Activated naive CD4-positive, alpha-beta T cell treated with anti-CD3 and anti-CD28 coated beads for 36 hours (primary cell): ENCODE results near the gene ARNT2. TPM values are rescaled to one million over a fixed set of nuclear protein-coding genes. Genes with fewer than 3 reads are reported as not detected.
A peak's percentile ranks its signal among the peaks of the same experiment; 100 is the strongest.

Source experiments
- CTCF ChIA-PET: fragments of 350-600 bp; sonication (Branson Sonifier 250); formaldehyde crosslinking; loops from one replicate; lab custom pipeline; 2021; ENCODE audit warnings: antibody characterized with exemption; lab: Charles Lee
- DNase-seq: peaks from one replicate; pipeline ENCODE4 v3.0.0-alpha.2; 2020
- H3K27ac Mint-ChIP-seq: one replicate; pipeline ENCODE4 v1.8.0; 2021; ENCODE audit warnings: mild to moderate bottlenecking, mixed read lengths
- H3K27me3 Mint-ChIP-seq: one replicate; pipeline ENCODE4 v1.8.0; 2021; ENCODE audit warnings: low read depth, mixed read lengths
- H3K36me3 Mint-ChIP-seq: one replicate; pipeline ENCODE4 v1.8.0; 2021; ENCODE audit warnings: low read depth, mixed read lengths
- H3K4me1 Mint-ChIP-seq: one replicate; pipeline ENCODE4 v1.8.0; 2021; ENCODE audit warnings: low read depth, mixed read lengths
- H3K4me3 Mint-ChIP-seq: one replicate; pipeline ENCODE4 v1.8.0; 2021; ENCODE audit warnings: mild to moderate bottlenecking, moderate library complexity, mixed read lengths
- H3K9me3 Mint-ChIP-seq: one replicate; pipeline ENCODE4 v1.8.0; 2021; ENCODE audit warnings: mixed read lengths
- intact Hi-C: fragments of 100-400 bp; cut with micrococcal nuclease; formaldehyde crosslinking; loops from one replicate; pipeline ENCODE4 v1.15.1; 2023
- total RNA-seq, 2 experiments: library from RNA; stranded (reverse); gene quantifications; one replicate each; pipeline ENCODE4 v1.2.3, GENCODE V29; 2021

ARNT2 gene
- total RNA-seq, 2 experiments from 2014 or later: 0.14 TPM; not detected in 1

GRCh38 chr15:80475572-80475971, 71.4 kb downstream of the ARNT2 start:
- Mint-ChIP-seq H3K27ac (no peak overlapping the region), H3K27me3 (peaks cover 13% of the 10 kb centered on the region), H3K36me3 (no peaks in the 10 kb centered on the region), H3K4me1 (no peaks in the 10 kb centered on the region), H3K9me3 (no peaks in the 10 kb centered on the region), H3K4me3 (no peak overlapping the region)
- CTCF ChIA-PET: interaction anchor here (0.7 to 3.1 kb wide), 4 partner anchors 64 to 495 kb away, joined by 3 to 10 read pairs (median 4); no protein-coding TSS in a partner anchor
- no peak for DNase-seq
- intact Hi-C loops: no loop called here

DNA sequence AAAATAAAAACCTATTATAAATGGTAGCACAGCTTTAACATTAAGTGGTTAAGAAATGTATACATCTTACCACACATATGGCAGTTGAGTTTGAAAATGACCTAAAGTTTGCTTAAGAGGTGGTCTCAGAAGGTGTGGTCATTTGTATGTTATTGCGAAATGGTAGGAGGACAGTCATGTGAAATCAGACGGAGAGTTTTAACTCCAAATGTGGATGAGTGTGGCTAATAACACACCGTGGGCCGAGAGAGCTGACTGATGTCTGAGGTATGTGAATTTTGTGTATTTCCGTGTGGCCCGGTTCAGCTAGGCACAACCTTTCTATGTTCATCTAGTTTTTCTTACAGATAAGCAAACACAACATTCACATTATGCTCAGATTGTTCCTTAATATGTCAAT, 71.9 kb downstream of the ARNT2 start:
- H3K9me3 Mint-ChIP-seq: no peaks in the 10 kb centered on the region
- intact Hi-C loops: no loop called here
- H3K27ac Mint-ChIP-seq: no peak overlapping the region
- no peaks in the 10 kb centered on the region for H3K4me1 Mint-ChIP-seq
- peaks cover 11% of the 10 kb centered on the region for H3K27me3 Mint-ChIP-seq
- no peak for DNase-seq
- no peaks in the 10 kb centered on the region for H3K36me3 Mint-ChIP-seq
- H3K4me3 Mint-ChIP-seq: no peak overlapping the region
- CTCF ChIA-PET: interaction anchor here (0.7 to 3.1 kb wide), 3 partner anchors 242 to 495 kb away, joined by 3 to 10 read pairs (median 4); no protein-coding TSS in a partner anchor

DNA sequence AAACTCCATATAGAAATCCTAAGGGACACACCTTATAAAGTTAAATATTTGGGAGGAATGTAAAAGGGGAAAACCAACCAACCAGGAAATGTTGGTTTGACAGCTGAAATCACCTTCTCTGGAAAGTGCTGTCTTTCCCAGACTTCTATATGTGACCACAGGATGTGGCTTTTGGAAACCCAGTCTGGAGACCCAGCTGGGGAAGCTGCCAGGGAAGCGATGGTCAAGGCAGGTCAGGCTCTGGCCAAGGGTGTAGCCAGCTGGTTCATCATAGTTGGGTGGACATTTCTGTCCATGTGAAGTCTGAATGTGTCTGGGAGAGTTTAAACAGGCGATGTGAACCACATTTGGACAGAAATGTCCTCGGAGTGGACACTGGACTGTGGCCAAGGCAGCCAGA, 73.9 kb downstream of the ARNT2 start:
- H3K9me3 Mint-ChIP-seq: no peaks in the 10 kb centered on the region
- no peak overlapping the region for H3K4me3 Mint-ChIP-seq
- no peaks in the 10 kb centered on the region for H3K36me3 Mint-ChIP-seq
- intact Hi-C loops: no loop called here
- no peaks in the 10 kb centered on the region for H3K4me1 Mint-ChIP-seq
- H3K27ac Mint-ChIP-seq: no peak overlapping the region
- H3K27me3 Mint-ChIP-seq: peaks cover 6% of the 10 kb centered on the region
- DNase-seq: no peak
- CTCF ChIA-PET: no interaction called here

- no peak overlapping the region for H3K4me3 Mint-ChIP-seq
- no peaks in the 10 kb centered on the region for H3K4me1 Mint-ChIP-seq
- H3K27ac Mint-ChIP-seq: no peak overlapping the region
- H3K9me3 Mint-ChIP-seq: no peaks in the 10 kb centered on the region
- intact Hi-C loops: no loop called here
- H3K36me3 Mint-ChIP-seq: no peaks in the 10 kb centered on the region
- CTCF ChIA-PET: no interaction called here
- DNase-seq: no peak
- peaks cover 1% of the 10 kb centered on the region for H3K27me3 Mint-ChIP-seq
Observed at GRCh38 chr15:80479191-80479590, 75.0 kb downstream of the ARNT2 start.

- CTCF ChIA-PET: interaction anchor here (0.6 kb wide), 1 partner anchor 36 kb away, joined by 4 read pairs; no protein-coding TSS in a partner anchor
- Mint-ChIP-seq H3K4me1 (no peaks in the 10 kb centered on the region), H3K36me3 (no peaks in the 10 kb centered on the region), H3K27me3 (no peaks in the 10 kb centered on the region), H3K9me3 (no peaks in the 10 kb centered on the region), H3K27ac (no peak overlapping the region), H3K4me3 (no peak overlapping the region)
- intact Hi-C loops: no loop called here
- DNase-seq: no peak
Observed at GRCh38 chr15:80480171-80480811, 76.1 kb downstream of the ARNT2 start.

GRCh38 chr15:80480909-80481308, 76.7 kb downstream of the ARNT2 start:
- Mint-ChIP-seq H3K27me3 (no peaks in the 10 kb centered on the region), H3K9me3 (no peaks in the 10 kb centered on the region)
- CTCF ChIA-PET: interaction anchor here (1.2 kb wide), 1 partner anchor 295 kb away, joined by 3 read pairs; no protein-coding TSS in a partner anchor

GRCh38 chr15:80482696-80483095, 78.5 kb downstream of the ARNT2 start:
- H3K4me3 Mint-ChIP-seq: no peak overlapping the region
- intact Hi-C loops: no loop called here
- no peak overlapping the region for H3K27ac Mint-ChIP-seq
- no peaks in the 10 kb centered on the region for H3K4me1 Mint-ChIP-seq
- H3K36me3 Mint-ChIP-seq: no peaks in the 10 kb centered on the region
- H3K27me3 Mint-ChIP-seq: no peaks in the 10 kb centered on the region
- no peaks in the 10 kb centered on the region for H3K9me3 Mint-ChIP-seq
- CTCF ChIA-PET: no interaction called here
- DNase-seq: no peak

More at GRCh38 chr15:80480909-80481308, 76.7 kb downstream of the ARNT2 start:
- Mint-ChIP-seq H3K4me3 (no peak overlapping the region), H3K27ac (no peak overlapping the region), H3K4me1 (no peaks in the 10 kb centered on the region), H3K36me3 (no peaks in the 10 kb centered on the region)
- DNase-seq: no peak
- intact Hi-C loops: no loop called here

GRCh38 chr15:80483725-80484161, 79.6 kb downstream of the ARNT2 start:
- Mint-ChIP-seq H3K27ac (no peak overlapping the region), H3K4me1 (no peaks in the 10 kb centered on the region), H3K4me3 (no peak overlapping the region), H3K27me3 (no peaks in the 10 kb centered on the region), H3K36me3 (no peaks in the 10 kb centered on the region), H3K9me3 (no peaks in the 10 kb centered on the region)
- intact Hi-C loops: no loop called here
- no peak for DNase-seq
- CTCF ChIA-PET: no interaction called here

DNA sequence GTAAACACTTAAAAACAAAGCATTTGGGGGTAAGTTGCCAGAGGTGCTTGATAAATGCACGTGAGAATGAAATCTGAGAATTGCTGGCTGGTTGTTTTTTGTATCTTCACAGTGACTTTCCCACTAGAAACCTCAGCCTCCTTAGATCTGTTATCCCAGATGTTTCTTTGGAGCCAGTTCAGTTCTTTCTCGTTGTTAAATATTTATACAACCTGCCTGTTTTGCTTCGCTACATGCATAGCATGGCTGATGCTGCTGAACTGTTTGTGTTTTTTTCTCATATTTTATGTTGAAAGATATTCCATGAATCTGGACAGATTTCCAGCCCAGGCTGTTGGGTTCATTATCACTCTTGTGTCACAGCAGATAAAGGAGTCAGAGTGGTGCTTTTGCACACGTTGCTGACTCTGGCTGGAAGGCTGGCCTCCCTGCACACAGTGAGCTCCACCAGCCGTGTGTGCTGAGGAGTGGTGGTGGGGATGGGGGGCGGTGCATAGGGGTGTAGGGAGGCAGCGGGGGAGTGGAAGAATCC, 80.2 kb downstream of the ARNT2 start:
- intact Hi-C loops: no loop called here
- H3K9me3 Mint-ChIP-seq: no peaks in the 10 kb centered on the region
- H3K27ac Mint-ChIP-seq: no peak overlapping the region
- CTCF ChIA-PET: no interaction called here
- no peaks in the 10 kb centered on the region for H3K27me3 Mint-ChIP-seq
- H3K4me1 Mint-ChIP-seq: no peaks in the 10 kb centered on the region
- no peaks in the 10 kb centered on the region for H3K36me3 Mint-ChIP-seq
- no peak overlapping the region for H3K4me3 Mint-ChIP-seq
- no peak for DNase-seq

DNA sequence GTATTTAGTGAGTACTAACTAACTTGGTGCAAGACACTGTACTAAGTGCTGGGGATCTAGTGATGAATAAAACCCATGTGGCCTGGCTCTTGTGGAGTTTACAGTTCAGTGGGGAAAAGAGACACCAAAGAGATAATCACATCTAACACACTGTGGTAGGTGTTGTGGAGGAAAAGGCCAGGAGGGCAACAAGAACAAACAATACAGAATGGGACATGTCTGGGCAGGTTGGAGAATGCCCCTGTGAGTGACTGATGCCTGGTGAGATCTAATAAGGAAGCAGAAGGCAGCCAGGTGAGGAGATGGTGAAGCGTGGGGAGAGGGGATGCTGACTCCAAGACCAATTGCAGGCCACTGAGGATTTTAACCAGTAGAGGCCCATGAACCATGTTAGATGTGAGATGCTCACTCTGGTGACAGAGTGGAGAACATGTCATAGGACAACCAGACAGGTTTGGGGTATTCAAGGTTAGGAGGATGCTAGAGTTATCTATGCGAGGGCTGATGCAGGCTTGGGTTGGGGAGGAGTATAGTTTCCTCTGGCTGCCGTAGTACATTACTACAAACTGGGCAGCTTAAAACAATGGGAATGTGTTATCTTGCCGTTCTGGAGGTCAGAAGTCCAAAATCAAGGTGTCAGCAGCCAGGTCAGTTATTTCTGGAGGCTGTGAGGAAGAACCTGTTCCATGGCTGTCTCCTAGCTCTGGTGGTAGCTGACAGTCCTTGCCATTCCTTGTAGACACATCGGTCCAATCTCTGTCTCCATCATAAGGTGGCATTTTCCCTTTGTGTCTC, 81.4 kb downstream of the ARNT2 start:
- no peak for DNase-seq
- H3K27me3 Mint-ChIP-seq: peaks cover 1% of the 10 kb centered on the region
- no peak overlapping the region for H3K4me3 Mint-ChIP-seq
- CTCF ChIA-PET: no interaction called here
- intact Hi-C loops: no loop called here
- H3K36me3 Mint-ChIP-seq: no peaks in the 10 kb centered on the region
- H3K27ac Mint-ChIP-seq: peak overlapping the region; percentile 0
- no peaks in the 10 kb centered on the region for H3K4me1 Mint-ChIP-seq
- no peaks in the 10 kb centered on the region for H3K9me3 Mint-ChIP-seq

DNA sequence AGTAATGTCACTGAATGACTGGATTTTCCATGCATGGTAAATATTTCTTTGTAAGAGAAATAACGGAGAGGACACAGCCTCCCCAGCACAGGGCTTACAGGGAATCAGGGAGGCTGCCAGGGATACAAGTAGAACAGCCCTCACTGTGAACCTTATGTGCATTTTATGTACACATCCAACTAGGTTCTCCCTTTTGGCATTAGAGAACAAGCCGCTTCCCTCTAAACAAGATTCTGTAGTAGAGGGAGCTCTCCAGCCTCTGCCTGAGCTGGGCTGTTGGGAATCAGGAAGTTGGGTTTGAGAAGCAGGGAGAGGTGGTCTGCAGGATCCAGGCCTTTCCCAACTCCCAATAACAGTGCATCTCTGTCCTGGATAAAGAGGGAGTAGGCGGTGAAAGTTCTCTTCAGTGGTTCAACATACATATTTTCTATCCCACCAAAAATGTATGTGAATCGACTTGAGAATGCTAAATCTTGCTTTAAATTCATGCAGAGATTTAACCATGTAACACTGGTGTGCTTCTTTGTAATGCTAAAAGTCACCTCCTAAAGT, 83.7 kb downstream of the ARNT2 start:
- CTCF ChIA-PET: no interaction called here
- intact Hi-C loops: no loop called here
- Mint-ChIP-seq H3K27me3 (peaks cover 5% of the 10 kb centered on the region), H3K27ac (no peak overlapping the region), H3K9me3 (no peaks in the 10 kb centered on the region), H3K4me3 (no peak overlapping the region), H3K4me1 (no peaks in the 10 kb centered on the region), H3K36me3 (no peaks in the 10 kb centered on the region)
- DNase-seq: no peak

- H3K9me3 Mint-ChIP-seq: no peaks in the 10 kb centered on the region
- CTCF ChIA-PET: interaction anchor here (0.6 to 2.0 kb wide), 2 partner anchors 22 to 33 kb away, joined by 3 to 5 read pairs; no protein-coding TSS in a partner anchor
- no peaks in the 10 kb centered on the region for H3K4me1 Mint-ChIP-seq
- intact Hi-C loops: no loop called here
- H3K4me3 Mint-ChIP-seq: no peak overlapping the region
- H3K27ac Mint-ChIP-seq: no peak overlapping the region
- peaks cover 5% of the 10 kb centered on the region for H3K27me3 Mint-ChIP-seq
- no peak for DNase-seq
- no peaks in the 10 kb centered on the region for H3K36me3 Mint-ChIP-seq
Observed at GRCh38 chr15:80489030-80489594, 84.9 kb downstream of the ARNT2 start.
